CD4-positive, alpha-beta T cell treated with Interleukin-4 for 1 hour (primary cell): ENCODE measurements around the gene LRRC74B.

Source experiments
- DNase-seq, 2 donors: peaks; one replicate each; pipeline ENCODE4 v3.0.0-alpha.2; 2020 to 2022

LRRC74B gene

GRCh38 chr22:21014726-21015465 is 30.9 kb upstream of the LRRC74B start, which contains the start of gene P2RX6:
TSS of gene P2RX6 (plus strand) at chr22:21015165. CDS start at chr22:21015175, 10 bp downstream.
- no peak for DNase-seq

GRCh38 chr22:21015466-21016006 is 30.2 kb upstream of the LRRC74B start:
- no peak for DNase-seq

- no peak for DNase-seq
These were observed 28.9 kb upstream of the LRRC74B start for GRCh38 chr22:21016644-21017420.

GRCh38 chr22:21018314-21018713 is 27.4 kb upstream of the LRRC74B start:
- DNase-seq = no peak

GRCh38 chr22:21020802-21021429 is 24.8 kb upstream of the LRRC74B start:
- DNase-seq = no peak

- no peak for DNase-seq
These were observed 23.2 kb upstream of the LRRC74B start for GRCh38 chr22:21022507-21022906.

GRCh38 chr22:21022955-21023614 is 22.7 kb upstream of the LRRC74B start:
- DNase-seq = no peak

- no peak for DNase-seq
These were observed 20.5 kb upstream of the LRRC74B start for GRCh38 chr22:21025266-21025665.

GRCh38 chr22:21025763-21026755 is 19.7 kb upstream of the LRRC74B start:
- DNase-seq = no peak

GRCh38 chr22:21026783-21027692 is 18.7 kb upstream of the LRRC74B start:
- DNase-seq = no peak

- no peak for DNase-seq
These were observed 17.2 kb upstream of the LRRC74B start for GRCh38 chr22:21028277-21029251.

GRCh38 chr22:21029486-21030025 is 16.2 kb upstream of the LRRC74B start:
- DNase-seq = no peak

GRCh38 chr22:21030032-21030431 is 15.7 kb upstream of the LRRC74B start:
- DNase-seq = no peak

GRCh38 chr22:21030621-21031544 is 14.9 kb upstream of the LRRC74B start:
- DNase-seq = no peak

GRCh38 chr22:21031545-21032036 is 14.2 kb upstream of the LRRC74B start:
- DNase-seq = no peak

- DNase-seq = no peak
These were observed 13.5 kb upstream of the LRRC74B start, which contains the start of gene SLC7A4 for GRCh38 chr22:21032037-21032867. TSS of gene SLC7A4 (minus strand) at chr22:21032561. CDS start at chr22:21031812, 749 bp downstream.
